Activated naive CD4-positive, alpha-beta T cell treated with anti-CD3 and anti-CD28 coated beads, Interleukin-2, amount 50 U/mL, for 16 hours (primary cell): ENCODE data around the gene SULF2.

ENCODE experiments used
- DNase-seq: peaks from one replicate; pipeline ENCODE4 v3.0.0-alpha.2; 2020

Gene SULF2

GRCh38 chr20:47760686-47761481 is 24.4 kb downstream of the SULF2 start:
- DNase-seq: no peak

- no peak for DNase-seq
Observed at GRCh38 chr20:47758517-47759450, 26.5 kb downstream of the SULF2 start.

GRCh38 chr20:47757145-47758035 is 27.9 kb downstream of the SULF2 start:
- no peak for DNase-seq

GRCh38 chr20:47754946-47755652 is 30.2 kb downstream of the SULF2 start:
- DNase-seq: no peak

- DNase-seq: no peak
Observed at GRCh38 chr20:47754388-47754715, 30.9 kb downstream of the SULF2 start.

- DNase-seq: no peak
Observed at GRCh38 chr20:47753576-47754387, 31.5 kb downstream of the SULF2 start.

- DNase-seq: no peak
Observed at GRCh38 chr20:47751449-47751848, 33.8 kb downstream of the SULF2 start.

- no peak for DNase-seq
Observed at GRCh38 chr20:47749339-47749738, 35.9 kb downstream of the SULF2 start.

GRCh38 chr20:47748823-47749222 is 36.5 kb downstream of the SULF2 start:
- no peak for DNase-seq

- DNase-seq: no peak
Observed at GRCh38 chr20:47748069-47748468, 37.2 kb downstream of the SULF2 start.

- no peak for DNase-seq
Observed at GRCh38 chr20:47747669-47748031, 37.6 kb downstream of the SULF2 start.

GRCh38 chr20:47744803-47745202 is 40.5 kb downstream of the SULF2 start:
- no peak for DNase-seq

- no peak for DNase-seq
Observed at GRCh38 chr20:47743671-47744070, 41.6 kb downstream of the SULF2 start.

GRCh38 chr20:47741669-47742608 is 43.3 kb downstream of the SULF2 start:
- DNase-seq: no peak

- DNase-seq: no peak
Observed at GRCh38 chr20:47740862-47741184, 44.5 kb downstream of the SULF2 start.

- no peak for DNase-seq
Observed at GRCh38 chr20:47740121-47740861, 45.0 kb downstream of the SULF2 start.

GRCh38 chr20:47737923-47738322 is 47.4 kb downstream of the SULF2 start:
- DNase-seq: no peak

GRCh38 chr20:47736570-47737152 is 48.6 kb downstream of the SULF2 start:
- DNase-seq: no peak
